Putamen (tissue), 1 donor: ENCODE measurements around the gene LAG3.
A peak's percentile ranks its signal among the peaks of the same experiment; 100 is the strongest.

Source experiments
- DNase-seq: peaks from one replicate; pipeline ENCODE4 v3.0.0-alpha.2; 2016; ENCODE audit warnings: low spot score

Gene LAG3

GRCh38 chr12:6772726-6773589 lies 638 bp downstream of the LAG3 start:
- DNase-seq = no peak

- DNase-seq = no peak
These were observed 1.5 kb downstream of the LAG3 start for GRCh38 chr12:6773590-6774351.

GRCh38 chr12:6774499-6775062 lies 2.3 kb downstream of the LAG3 start:
- no peak for DNase-seq

GRCh38 chr12:6775185-6776174 lies 3.2 kb downstream of the LAG3 start:
- DNase-seq = no peak

GRCh38 chr12:6777386-6777785 lies 5.1 kb downstream of the LAG3 start:
- no peak for DNase-seq

GRCh38 chr12:6778217-6778573 lies 5.9 kb downstream of the LAG3 start:
- DNase-seq = no peak

- peak; percentile 89 for DNase-seq
These were observed 6.5 kb downstream of the LAG3 start for GRCh38 chr12:6778574-6779550.

GRCh38 chr12:6779708-6780432 lies 7.5 kb downstream of the LAG3 start:
- no peak for DNase-seq

- no peak for DNase-seq
These were observed 8.3 kb downstream of the LAG3 start for GRCh38 chr12:6780573-6780972.

- no peak for DNase-seq
These were observed 9.8 kb downstream of the LAG3 start for GRCh38 chr12:6782119-6782518.

GRCh38 chr12:6782850-6783566 lies 10.7 kb downstream of the LAG3 start:
- DNase-seq = no peak

GRCh38 chr12:6783828-6784227 lies 11.5 kb downstream of the LAG3 start:
- DNase-seq = no peak

- no peak for DNase-seq
These were observed 12.0 kb downstream of the LAG3 start for GRCh38 chr12:6784296-6784695.

- no peak for DNase-seq
These were observed 12.4 kb downstream of the LAG3 start for GRCh38 chr12:6784761-6785160.

- DNase-seq = no peak
These were observed 14.2 kb downstream of the LAG3 start for GRCh38 chr12:6786416-6787094.

- DNase-seq = no peak
These were observed 15.0 kb downstream of the LAG3 start for GRCh38 chr12:6787309-6787708.

- DNase-seq = no peak
These were observed 16.9 kb downstream of the LAG3 start, which contains the start of gene CD4 for GRCh38 chr12:6788972-6789924. Gene CD4, plus strand, starts transcription at chr12:6789528. Its CDS starts 10,611 bp downstream, at chr12:6800139.
